HG03066 (cell line): ENCODE data around the gene USP1.

Experiments
- ATAC-seq: cut with Tn5 transposase; IDR thresholded peaks from one replicate; pipeline ENCODE4 v1.9.1; 2021; ENCODE audit warnings: low read depth; ENCODE audit not compliant: unreplicated experiment

The USP1 gene

DNA sequence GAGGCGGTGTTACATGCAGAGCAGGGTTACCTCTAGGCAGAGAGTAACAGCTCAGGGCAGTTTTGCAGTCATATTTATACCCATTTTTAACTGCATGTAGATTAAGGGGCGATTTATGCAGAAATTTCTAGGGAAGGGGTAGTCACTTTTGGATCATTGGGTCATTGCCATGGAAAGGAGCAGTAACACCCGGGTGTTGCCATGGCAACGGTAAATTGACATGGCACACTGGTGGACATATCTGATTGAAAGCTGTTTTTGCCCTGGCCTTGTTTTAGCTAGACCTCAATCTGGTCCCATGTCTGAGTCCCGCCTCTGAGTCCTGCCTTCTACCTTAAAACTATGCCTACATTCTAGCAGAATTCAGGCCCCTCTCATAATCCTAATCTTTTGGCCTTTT lies 11.8 kb upstream of the USP1 start:
- ATAC-seq, result no peak

DNA sequence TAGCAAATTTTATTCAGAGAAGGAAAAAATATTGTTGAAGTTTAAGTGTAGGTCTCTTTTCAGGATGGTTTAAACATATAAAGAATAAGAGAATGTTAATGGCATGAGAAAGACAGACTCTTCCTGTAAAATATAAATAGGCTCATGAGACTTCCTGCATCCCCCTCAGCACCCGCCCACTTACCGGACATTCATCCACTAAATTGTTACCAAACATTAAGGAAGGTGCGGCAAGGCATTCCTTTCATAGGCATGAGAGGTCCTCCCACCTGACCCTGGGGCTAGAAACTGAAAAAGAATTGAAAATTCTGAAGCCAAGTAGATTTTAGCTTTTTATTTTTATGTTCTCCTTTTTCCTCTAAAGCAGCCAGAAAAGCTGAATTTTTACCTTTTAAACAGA lies 10.6 kb upstream of the USP1 start:
- ATAC-seq, result no peak

DNA sequence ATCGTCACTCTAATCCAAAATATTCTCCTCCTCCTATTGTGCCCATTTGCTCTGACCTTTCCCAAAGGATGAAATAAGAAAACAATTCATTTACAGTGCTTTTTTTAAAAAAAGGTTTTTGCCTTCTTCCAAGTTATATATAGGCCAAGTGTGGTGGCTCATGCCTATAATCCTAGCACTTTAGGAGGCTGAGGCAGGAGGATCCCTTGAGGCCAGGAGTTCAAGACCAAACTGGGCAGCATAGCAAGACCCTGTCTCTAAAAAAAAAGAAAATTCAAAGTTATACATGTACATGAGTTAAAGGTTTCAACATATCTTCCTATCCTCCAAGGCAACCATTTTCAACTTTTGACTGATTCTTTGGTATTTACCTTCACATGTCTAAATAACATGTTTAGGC lies 10.1 kb upstream of the USP1 start:
- no peak for ATAC-seq

DNA sequence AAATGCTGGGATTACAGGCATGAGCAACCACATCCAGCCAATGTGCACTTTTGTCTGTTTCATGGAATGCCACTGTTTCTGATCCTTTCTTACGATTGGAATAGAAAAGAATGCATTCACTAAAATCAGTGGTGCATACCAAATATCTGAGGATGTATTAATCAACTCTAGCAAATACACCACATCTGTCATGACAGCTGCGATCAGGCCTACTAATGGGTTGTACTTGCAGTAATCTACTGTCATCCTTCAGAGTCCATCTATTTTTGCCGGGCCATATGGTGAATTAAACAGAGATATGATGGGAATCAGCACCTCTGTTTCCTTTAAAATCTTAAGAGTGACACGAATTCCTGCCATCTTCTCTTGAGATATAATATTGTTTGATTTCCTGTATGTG lies 8.5 kb upstream of the USP1 start:
- no peak for ATAC-seq

DNA sequence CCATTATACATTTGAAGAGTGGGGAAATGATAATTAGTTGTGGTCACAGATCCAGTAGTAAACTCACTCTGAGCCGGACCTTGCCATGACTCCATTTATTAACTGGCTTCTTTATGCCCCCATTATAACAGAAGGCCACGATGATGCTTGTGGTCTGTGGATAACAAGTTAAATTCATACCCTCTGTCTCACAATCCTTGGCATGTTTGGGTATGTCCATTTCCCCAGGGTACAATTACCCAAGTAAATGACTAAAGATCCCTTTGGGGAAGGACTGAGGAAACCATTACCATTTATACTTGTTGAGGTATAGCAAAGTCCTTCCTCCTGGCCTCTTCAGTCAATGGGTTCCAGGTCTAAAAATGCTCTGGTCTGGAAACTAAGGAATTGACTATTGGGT lies 7.3 kb upstream of the USP1 start:
- no peak for ATAC-seq

DNA sequence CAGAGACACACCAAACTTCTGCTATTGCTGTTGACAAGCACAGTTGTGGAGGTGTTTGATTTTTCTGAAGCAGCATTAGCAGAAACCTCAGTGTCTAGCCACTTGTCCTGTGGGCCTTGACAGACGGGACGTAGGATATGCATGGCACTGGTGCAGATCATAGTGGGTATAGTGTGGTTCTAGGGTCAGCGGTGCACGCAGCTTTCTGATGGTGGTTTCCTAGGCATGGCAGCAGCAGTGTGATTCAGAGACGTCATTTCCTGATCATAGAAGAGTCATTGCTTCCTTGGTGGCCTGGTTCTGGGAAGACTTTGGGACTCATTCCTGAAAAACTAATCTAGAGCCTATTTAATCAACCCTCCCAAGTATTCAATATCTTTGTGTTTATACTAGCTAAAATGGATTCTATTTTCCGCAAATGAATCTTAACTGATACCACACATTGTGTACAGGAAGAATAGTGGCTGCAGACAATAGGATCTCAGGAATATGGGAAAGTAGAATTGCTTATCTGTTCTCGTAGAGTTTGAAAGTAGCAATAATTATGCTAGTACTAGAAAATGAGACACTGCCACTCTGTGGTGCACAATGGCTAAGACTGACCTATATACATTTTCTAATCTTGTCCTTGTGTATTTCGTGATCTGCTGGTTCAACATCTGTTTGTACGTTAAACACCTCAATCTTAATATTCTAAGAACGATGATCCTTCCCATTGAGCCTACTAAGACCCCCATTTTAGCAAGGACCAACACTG lies 2.8 kb upstream of the USP1 start:
- no peak for ATAC-seq

DNA sequence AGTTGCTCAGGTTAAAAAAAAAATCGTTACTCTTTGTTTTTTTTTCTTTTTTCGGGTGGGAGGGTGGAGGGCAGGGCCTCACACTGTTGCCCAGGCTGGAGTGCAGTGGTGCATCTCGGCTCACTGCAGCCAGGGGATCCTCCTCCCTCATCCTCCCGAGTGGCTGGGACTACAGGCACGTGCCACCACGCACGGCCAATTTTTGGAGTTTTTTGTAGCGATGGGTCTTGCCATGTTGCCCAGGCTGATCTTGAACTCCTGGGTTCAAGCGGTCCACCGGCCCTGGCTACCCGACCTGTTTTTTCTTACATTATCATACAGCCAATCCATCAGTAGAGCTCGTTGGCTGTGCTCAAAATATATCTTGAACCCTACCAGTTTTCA lies 2.2 kb upstream of the USP1 start:
- ATAC-seq, result no peak

DNA sequence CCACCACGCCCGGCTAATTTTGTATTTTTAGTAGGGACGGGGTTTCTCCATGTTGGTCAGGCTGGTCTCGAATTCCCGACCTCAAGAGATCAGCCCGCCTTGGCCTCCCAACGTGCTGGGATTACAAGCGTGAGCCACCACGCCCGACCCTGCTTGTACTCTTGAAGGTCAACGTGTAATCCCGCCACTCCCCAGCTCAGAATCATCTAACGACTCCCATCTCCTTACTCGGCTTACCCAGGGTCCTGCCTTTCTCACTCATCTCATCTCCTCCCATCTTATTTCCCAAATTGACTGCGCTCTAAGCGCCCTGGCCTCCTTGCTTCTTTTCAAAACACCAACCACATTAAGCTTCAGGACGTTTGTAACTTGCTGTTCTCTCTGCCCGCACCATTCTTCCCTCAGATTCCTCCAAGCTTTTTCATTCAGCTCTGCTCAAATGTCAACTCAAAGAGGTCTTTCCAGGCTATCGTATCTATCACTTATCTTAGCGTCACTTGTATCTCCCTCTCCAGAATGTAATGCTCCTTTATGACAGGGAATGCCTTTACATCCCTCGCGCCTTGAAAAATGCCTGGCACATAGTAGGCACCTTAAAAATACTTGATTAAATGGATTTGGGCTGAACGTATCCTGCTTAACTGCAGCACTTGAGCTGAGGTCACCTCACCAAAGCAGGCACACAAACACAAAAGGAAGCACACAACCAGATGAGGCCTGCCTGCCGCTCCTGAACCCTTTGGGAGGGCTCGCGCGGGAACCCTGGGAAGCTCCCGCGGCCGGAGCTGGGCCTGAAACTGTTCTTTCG lies 1.4 kb upstream of the USP1 start:
- ATAC-seq, result no peak

DNA sequence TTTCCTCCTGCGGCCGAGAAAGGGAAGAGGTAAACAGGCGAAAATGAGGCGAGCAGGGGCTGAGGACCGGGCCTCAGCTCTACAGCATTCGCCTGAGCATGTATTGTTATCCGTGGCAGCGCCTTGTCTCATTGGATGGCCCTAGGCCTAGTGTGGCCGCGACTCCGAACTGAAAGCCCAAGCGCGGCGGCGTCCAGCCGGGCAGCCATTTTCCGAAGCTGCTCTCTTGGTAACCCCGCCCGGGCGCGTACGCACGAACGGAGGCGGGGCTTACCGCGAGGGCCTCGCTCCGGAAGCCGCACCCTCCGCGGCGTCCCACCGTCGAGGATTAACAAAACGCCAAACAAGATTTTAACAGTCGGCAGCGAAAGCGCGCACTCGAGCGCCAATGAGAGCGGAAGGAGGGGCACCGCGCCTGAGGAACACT lies 797 bp upstream of the USP1 start:
- ATAC-seq, result no peak

DNA sequence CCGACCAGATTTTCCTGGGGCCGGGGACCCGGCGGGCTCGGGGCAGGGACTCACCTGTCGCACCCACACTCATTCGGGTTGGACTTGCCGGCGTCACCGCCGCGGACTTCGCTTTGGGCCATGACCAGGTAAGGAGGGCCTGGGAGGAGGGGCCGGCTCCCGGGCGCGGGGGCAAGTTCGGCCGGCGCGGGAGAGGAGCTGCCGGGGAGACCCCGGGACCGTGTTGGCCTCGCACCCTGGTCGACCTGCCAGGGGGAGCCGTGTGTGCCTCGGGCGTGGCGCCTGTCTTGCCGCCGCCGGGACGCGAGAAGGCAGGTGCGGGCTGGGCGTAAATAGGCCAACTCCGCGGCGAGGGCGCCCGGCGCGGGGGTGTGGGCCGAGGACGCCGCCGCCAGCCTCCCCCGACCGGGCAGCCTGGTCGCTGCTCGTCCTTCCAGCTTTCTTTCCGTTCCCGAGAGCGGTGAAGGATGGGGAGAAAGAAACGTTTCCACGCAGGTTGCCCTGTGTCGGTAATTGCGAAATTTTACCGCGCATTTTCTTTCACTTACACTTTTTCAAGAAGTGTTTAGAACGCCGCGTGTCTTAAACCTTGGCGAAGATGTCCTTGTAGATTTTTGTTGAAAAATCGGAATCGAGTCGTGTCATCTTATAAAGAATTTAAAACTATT lies 558 bp downstream of the USP1 start:
- peak; percentile 0 for ATAC-seq

DNA sequence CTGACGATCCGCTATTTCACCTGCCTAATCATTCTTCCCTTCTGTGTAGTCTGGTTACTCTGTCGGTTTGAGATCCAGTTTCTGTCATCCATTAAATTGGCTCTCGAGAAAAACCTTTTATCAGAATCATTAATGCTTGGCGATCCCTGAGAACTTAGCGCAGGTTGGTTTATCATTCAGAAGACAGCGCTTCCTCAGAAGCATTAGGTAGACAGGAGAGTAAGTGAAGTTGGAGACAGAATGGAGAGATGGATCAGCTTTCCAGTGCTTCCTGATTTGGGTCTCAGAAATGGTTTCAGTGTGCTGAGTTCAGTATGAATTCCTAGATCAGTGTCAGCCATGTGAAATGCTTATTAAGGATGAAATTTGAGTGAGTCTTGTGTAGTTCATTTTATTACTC lies 1.3 kb downstream of the USP1 start:
- no peak for ATAC-seq

DNA sequence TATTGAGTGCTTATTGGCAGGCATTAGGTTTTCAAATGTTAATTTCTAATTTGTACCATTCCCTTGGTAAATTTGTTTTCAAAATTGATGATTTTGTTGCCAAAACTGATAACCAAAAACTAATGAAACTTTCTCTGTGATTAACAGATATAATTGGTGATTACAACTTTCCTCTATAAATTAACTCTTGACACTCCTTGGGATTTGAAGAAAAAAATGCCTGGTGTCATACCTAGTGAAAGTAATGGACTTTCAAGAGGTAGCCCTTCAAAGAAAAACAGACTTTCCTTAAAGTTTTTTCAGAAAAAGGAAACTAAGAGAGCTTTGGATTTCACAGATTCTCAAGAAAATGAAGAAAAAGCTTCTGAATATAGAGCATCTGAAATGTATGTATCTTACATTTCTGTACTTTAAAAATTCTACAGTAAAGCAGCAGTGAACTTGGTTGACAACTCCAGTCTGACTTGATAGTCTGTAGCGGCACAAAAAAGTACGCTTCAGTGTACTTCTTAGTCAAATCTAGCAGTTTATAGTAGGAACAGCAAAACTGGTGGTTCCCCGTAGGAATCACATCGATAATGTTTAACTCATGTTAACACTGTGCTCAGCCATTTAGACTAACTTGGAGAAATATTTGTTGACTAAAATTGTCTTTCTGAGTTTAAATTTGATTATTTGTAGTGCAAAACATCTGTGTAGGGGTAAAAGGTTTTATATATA lies 3.0 kb downstream of the USP1 start:
- peak; percentile 29 for ATAC-seq

DNA sequence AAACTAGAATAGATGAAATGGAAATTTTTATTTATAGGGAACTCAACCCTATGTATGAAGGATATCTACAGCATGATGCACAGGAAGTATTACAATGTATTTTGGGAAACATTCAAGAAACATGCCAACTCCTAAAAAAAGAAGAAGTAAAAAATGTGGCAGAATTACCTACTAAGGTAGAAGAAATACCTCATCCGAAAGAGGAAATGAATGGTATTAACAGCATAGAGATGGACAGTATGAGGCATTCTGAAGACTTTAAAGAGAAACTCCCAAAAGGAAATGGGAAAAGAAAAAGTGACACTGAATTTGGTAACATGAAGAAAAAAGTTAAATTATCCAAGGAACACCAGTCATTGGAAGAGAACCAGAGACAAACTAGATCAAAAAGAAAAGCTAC lies 7.9 kb downstream of the USP1 start:
- no peak for ATAC-seq

DNA sequence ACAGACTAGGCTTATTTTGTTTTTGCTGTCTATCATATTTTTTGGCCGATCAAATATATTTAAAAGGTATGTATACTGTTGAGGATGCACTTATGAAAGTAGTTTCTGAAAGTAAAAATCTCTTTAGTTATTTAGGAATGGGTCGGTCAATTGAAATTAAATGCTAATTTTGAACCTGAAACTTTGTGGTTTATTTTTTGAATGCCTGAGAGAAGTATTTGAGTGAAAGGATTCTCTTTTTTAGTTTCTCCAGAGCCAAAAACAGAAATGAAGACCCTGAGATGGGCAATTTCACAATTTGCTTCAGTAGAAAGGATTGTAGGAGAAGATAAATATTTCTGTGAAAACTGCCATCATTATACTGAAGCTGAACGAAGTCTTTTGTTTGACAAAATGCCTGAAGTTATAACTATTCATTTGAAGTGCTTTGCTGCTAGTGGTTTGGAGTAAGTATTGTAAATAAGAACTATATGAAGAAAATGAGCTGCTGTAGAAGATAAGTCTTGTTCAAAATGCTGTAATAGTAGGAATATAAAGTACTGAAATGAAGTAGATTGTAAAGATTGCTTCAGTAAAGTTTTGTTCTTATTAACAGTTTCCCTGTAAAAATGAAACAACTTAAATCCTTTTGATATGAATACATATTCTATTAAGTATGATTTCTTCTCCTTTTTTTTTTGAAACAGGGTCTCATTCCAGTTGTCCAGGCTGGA lies 11.5 kb downstream of the USP1 start:
- ATAC-seq, result no peak

DNA sequence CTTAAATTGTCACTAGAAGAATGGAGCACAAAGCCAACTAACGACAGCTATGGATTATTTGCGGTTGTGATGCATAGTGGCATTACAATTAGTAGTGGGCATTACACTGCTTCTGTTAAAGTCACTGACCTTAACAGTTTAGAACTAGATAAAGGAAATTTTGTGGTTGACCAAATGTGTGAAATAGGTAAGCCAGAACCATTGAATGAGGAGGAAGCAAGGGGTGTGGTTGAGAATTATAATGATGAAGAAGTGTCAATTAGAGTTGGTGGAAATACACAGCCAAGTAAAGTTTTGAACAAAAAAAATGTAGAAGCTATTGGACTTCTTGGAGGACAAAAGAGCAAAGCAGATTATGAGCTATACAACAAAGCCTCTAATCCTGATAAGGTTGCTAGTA lies 13.5 kb downstream of the USP1 start:
- no peak for ATAC-seq

DNA sequence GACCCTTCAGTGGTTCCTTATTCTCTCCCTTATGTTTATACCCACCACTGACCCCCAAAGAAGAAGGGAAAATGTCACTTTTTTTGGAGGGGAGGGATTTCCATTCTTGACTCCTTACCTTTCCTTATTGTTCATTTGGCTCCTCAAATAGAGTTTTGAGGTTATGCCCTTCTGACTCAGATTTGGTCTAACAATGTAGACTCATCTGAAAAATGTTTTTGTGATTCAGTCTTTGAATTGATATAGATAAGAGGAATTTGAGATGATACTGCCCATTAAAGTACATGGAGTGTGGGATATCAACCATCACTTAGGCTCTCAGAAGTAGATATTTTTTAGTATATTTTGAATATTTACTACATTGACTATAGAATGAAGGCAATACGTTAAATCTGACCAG lies 16.1 kb downstream of the USP1 start:
- ATAC-seq, result no peak

DNA sequence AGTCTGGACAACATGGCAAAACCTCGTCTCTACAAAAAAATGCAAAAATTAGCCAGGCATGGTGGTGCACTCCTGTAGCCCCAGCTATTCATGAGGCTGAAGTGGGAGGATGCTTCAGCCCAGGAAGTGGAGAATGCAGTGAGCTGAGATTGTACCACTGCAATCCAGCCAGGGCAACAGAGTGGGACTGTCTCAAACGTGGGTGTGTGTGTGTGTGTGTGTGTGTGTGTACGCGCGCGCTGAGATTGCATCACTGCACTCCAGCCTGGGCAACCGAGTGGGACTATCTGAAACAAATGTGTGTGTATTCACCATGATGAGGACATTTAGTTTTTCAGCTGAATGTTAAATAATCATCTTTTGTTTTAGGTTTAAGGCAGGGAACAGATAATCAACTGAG lies 21.1 kb downstream of the USP1 start:
- ATAC-seq, result no peak

DNA sequence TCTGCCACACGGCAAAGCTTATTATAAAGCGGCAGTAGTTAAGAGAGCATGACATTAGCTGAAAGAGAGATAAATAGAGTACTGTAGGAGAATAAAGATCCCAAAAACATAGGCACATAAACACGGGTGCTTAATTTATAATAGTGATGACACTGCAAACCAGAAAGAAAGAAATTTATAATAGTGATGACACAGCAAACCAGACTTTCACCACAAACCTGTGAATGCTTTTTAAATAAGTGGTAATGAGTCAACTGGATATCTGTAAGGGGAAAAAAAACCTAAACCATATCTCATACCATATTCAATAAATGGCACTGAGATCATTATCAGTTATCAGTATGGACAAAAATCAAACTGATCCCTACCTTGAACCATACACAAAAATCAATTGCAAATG lies 25.5 kb downstream of the USP1 start:
- ATAC-seq, result no peak

DNA sequence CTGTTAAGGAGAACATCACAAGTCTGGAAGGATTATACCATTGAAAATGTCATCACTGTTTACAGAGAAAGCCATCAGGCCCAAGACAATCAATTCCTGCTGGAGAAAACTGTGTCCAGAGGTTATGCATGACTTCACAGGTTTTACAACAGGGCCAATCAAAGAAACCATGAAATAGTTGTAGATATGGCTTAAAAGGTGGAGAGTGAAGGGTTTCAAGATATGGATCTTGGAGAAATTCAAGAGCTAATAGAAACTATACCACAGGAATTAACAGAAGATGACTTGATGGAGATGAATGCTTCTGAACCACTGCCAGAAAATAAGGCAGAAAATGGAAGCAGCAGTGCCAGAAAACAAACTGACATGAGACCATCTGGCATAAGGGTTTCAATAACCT lies 30.2 kb downstream of the USP1 start:
- ATAC-seq, result no peak

DNA sequence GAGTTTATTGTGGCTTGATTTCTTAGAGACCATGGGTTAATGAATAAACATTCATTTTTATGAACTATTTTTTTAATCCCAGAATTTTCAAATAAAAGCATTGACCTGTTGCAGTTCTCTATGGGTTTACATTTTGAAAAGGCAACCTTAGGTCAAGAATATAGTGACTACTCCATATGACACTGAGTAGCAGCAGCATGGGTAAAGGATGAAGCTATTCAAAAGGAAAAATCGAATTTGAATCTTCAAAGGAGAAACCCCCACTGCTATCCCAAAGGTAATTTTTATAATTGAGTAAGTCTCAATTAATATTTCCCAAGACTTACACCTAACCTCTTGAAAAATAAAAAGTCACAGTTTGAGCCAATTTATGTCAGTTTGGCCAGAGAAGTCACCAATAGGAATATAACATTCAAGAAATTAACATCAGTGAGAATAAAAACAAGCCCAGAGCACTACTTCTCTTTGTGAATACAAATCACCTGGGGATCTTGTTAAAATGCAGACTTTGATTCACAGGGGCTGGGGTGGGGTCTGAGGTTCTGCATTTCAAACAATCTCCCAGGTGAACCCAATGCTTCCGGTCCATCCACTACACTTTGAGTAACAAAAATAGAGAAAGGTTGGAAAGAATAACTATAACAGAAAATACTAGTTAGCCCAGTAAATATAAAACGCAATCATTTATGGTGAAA lies 39.8 kb downstream of the USP1 start:
- no peak for ATAC-seq
